Smooth muscle cell of the brain vasculature (primary cell): ENCODE measurements around the gene COLEC12.
"Not testable (repeated sequence)": the region's sequence is repeated elsewhere in the genome, so short reads cannot be mapped to it uniquely, and the experiment has no call there.

Experiments
- DNase-seq: peaks from one replicate; pipeline ENCODE4 v3.0.0-alpha.2; 2012; ENCODE audit warnings: low read depth, low spot score

COLEC12 gene

DNA sequence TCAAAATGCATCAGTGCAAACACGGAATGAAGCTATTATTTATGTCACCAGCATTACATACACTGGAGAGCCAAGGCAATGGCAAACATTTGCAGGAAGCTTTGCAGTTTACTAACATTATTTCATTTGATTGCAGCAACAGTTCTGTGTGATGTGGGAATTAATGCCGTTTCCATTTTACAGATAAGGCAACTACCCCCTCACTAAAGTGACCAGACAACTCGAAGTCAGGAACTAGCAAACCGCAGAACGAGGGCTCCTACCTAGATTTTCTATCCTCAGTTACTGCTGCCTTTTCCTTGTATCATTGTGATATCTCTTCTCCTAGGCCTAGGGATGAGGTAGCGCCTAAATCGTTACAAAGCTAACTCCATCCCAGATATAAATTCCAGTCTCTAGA lies 85.5 kb downstream of the COLEC12 start:
- DNase-seq = no peak

DNA sequence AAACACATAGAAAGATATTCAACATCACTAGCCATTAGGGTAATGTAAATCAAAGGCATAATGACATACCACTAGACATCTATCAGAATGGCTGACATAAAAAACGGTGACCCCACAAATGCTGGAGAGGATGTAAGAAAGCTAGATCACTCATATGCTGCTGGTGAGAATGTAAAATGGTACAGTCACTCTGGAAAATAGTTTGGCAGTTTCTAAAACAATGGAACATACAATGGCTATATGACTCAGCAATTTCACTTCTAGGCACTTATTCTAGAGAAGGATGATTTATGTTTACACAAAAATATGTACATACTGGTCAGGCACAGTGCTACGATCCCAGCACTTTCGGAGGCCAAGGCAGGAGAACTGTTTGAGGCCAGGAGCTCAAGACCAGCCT lies 87.3 kb downstream of the COLEC12 start:
- DNase-seq = no peak

DNA sequence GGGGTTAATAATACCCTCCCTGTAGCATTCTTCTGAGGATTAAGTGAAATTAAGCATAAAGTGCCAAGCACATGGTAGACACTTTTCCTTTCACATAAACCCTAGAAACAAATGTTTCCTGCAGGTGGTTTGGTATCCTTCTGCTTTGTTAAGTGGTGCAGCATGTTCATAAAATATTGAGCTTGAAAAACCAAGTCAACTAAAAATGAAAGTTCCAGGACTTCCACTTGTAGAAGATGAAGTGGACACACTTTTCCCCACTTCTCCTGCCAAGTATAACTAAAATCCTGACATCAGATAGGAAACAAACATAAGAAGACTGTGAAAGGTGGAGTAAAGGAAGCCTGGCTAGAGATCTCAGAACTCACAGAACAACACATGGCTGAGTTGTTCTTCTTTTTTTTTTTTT lies 90.5 kb downstream of the COLEC12 start:
- DNase-seq = no peak

DNA sequence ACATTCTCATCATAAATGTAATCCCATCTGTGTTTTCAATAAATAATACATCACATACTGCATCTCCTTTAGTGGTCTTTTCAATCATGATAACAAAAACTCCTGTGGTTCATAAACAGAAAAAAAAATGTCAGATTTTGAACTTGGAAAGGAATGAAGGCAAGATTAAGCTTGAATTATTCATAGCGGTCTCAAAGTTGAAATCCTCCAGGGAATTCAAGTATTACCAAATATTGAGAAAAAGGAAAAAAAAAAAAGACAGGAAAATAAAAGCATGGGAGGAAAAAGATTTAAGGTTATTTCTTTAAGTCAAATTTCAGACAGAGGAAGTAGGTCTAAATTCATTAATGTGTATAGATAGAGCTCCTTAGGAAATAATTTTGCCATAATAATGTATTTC lies 92.1 kb downstream of the COLEC12 start:
- no peak for DNase-seq

DNA sequence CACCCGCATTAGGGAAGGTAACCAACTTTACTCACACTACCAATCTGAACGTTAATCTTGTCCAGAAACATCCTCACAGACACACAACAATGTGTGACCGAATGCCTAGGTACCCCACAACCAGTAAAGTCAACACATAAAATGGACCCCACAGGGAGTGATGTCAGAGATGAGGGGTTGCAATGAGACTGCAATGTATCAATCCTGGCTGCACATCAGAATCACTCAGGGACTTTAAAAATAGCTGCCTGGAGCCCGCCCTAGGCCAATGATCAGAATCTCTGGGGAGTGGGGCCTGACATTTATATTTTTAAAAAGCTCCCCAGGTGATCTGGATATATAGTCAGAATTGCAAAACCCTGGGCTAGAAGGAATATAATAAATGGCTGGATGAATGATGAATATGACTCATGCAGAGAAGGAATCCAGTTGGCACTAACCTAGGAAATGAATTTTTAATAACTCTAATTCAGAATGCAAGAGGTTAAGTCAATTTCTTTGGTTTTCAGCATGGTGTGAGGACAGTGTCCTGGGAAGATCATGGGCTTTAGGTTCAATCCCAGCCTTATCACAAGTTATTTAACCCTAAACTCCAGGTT lies 92.8 kb downstream of the COLEC12 start:
- DNase-seq = no peak

DNA sequence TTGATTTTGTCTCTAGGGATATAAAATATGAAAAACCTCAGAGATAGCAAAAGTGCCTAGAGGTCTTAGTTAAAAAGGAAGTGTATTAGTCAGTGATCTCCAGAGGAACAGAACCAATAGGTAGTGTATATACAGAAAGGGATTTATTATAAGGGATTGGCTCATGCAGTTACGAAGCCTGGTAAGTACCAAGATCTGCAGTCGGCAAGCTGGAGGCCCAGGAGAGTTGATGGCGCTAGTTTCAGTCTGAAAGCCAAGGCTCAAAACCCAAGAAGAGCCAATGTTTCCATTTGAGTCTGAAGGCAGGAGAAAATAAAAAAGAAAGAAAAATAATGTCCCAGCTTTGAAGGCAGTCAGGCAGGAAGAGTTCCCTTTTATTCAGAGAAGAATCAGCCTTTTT lies 93.3 kb downstream of the COLEC12 start:
- no peak for DNase-seq

DNA sequence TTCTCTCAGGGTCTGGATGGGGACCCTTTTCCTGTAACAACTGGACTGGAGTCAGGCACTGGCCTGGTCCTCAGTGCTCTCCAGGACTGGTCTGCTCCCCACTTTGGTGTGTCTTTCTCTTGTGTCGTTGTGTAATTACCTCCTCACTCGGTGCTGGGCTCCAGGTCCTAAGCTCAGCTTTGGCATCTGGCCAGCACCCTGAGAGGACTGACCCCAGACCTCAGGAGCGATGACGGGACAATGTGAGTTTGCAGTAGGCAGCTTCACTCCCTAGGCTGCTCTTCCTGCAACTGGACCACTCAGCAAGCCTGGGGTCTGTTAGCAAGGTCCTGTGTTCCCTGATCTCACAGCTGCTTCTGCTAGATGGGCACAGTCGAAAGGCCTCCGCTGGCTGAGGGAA lies 93.8 kb downstream of the COLEC12 start:
- no peak for DNase-seq

DNA sequence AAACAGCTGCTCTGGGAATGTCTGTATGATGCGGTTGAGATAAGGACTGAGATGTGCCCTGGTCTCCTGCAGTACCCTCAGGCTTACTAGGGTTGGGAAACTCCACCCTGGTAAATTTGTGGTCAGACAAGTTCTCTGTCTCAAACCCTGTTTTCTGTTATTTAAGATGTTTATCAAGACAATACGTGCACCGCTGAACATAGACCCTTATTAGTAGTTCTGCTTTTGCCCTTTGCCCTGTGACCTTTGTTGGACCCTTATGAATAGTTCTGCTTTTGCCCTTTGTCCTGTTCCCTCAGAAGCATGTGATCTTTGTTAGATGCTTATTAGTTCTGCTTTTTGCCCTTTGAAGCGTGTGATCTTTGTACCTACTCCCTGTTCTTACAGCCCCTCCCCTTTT lies 95.5 kb downstream of the COLEC12 start:
- not testable (repeated sequence) for DNase-seq

DNA sequence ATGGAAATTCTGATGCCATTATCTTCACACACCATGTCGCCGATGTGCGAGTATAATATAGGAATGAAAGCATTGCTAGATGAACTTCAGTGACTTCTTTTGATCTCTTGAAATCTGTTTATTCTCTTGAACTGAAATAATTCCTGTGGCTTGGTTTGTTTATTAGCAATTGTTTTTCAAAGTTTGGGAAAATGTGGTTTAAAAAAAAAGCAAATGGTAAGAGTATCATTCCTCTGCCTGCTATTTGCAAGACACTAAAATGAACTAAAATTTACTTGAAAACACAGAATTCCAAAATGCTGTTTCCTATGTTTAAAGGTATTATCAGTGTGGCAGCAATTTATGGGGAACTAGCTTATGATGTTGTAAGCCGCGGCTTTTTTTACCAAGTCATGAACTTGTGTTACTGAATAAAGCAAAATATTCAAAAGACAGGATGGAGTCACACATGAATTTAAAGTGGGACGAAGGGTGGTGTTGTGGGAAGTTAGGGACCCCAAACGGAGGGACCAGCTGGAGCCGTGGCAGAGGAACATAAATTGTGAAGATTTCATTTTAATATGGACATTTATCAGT lies 96.4 kb downstream of the COLEC12 start:
- no peak for DNase-seq

DNA sequence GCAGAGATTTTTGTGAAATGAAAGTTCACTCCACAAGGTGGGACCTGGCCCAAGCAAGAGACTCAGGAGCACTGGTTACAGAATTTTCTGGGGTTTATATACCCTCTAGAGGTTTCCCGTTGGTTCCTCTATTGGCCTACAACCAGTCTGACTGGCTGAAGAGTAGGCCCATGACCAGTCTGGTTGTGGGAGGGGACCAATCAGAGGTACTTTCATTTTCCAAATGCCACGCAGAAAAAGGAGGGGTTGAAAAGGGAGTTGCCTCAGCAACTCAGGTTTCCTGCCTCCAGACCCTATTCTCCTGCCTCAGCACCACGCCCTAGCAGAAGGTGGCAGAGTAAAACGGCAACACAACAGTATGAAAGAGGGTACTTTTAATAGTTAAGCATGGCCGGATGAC lies 98.4 kb downstream of the COLEC12 start:
- DNase-seq = no peak

DNA sequence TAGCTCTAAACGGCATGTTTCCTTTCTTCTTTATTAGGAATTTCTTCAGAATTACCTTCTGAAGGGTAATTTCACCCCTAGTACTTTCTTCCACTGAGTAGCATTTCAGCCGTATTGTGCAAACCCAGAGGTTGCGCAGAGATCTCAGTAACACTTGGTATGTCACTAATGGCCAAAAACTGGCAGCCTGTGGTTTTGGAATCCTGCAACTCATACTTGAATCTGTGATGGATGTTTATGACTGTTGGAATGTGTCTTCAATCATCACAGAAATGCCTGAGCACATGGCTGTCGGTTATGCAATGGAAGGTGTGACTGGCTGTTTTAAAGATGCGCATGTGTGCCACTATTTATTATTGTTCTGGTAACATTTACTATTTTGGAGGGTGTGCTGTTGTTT lies 100.0 kb downstream of the COLEC12 start:
- DNase-seq = no peak

DNA sequence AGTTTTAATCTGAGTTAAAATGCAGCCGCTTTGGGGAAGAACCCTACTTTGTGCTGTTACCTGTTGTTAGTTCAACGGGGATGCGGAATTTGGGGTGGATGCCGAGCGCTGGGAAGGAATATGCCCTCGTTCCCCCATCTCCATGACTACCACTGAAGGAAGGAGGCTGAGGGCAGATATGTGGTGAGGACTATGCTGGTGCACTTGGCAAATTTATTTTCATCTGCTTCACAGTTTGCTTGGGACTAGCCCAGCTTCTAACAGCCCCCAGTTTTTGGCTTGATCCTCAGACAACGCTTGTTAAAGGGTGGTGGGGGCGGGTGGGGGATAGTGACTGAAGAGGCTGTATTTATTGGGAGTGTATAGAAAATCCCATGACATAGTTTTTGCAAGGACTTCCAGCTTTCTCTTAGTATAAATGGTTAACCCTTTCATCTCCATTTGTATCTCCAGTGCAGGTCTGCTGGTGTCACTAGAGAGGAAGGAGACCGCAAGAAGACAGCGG lies 100.8 kb downstream of the COLEC12 start:
- no peak for DNase-seq

DNA sequence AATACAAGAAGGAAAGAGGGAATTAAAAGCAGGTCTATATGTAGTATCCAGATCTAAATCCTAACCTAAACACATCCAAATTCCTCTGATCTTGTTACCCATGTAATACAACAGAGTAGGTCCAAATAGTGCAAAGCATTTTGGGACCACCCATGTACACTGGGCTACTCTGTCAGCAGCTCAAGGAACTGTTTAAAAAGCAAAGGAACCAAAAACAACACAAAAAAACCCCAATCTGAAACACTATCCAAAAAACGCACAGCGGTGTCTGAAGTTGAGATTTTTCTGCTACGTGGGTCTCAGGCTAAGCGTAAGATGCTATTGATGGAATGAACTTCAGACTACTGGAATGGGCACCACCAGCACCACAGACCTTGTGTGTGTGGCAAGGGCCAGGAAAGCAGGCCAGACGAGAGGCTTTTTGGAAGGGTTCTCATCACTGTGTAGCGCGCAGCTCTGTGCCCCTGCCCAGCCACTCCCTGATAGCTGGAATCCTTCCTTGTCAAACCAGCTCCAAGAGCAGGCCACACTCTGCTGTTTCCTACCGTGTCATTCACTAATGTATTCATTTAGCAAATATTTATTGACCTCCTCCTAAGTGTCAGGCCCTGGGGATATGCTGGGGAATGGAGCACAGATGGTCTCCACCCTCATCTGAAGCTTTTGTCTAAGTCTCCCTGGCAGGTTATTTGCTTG lies 101.4 kb downstream of the COLEC12 start:
- DNase-seq = no peak

DNA sequence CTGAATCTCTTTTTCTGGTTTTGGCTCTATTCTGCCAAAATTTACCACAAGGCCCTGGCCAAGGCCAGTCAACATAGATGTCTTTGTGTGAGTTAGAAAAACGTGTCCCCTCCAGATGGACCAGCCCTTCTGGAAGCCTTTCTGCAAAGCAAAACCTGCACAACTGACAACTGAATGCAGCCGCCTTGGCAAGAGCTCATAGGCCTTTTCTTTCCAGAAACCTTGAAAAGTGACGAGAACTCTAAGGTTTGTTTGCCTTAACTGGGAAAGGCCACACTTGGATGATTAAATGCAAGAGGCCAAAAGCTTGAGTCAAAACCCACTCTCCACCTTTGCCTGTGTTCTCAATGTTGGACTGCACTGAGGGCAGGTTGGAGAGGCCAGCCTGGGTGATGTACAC lies 103.9 kb downstream of the COLEC12 start:
- no peak for DNase-seq

DNA sequence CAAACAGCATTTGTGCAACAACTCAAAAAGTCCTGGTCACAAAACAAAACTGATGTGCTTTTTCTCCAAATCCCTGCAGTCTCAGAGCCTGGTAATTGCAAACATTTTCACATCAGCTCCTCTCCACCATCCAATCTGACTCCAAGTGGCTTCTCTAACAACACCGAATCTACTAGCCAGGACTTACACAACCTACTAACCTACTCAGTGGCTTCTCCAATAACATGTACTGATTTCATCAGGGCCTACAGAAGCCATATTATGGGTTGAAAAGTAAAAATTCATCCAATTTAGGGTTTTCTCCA lies 104.3 kb downstream of the COLEC12 start:
- DNase-seq = no peak

DNA sequence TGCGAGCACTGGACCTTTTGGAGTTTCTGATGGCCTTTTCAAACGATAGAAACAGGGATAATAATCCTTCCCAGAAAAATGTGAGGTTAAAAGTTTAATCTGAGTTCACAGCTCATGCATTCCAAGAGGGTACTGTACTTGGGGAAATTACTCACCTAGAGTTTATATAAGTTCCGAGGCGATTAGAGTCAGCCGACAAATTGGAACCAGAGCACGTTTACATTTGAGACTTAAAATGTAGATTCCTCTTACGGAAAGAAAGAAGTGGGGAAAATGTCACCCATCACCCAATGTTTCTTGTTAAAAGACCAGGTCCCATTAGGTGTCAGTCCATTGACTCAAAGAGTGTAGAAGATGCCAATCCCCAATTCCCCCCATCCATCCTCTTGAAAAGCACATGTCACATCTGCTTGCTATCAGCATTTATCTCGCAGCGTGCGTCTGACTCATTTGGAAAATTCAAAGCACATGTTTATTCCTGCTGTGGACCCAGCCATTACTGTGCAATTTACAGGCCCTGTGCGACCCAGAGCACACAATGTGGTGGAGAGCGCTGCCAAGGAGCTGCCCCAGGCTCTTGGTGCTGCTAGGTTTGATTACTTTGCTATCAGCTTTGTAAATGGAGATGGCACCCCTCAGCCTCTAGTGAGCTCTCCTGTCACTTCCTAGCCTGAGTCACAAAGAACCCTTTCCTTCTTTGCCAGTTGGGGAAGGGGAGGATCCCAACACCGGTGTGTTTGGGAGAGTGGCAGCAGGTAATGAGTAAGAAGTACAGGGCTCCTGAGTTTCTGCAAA lies 104.8 kb downstream of the COLEC12 start:
- DNase-seq = peak; percentile 74

DNA sequence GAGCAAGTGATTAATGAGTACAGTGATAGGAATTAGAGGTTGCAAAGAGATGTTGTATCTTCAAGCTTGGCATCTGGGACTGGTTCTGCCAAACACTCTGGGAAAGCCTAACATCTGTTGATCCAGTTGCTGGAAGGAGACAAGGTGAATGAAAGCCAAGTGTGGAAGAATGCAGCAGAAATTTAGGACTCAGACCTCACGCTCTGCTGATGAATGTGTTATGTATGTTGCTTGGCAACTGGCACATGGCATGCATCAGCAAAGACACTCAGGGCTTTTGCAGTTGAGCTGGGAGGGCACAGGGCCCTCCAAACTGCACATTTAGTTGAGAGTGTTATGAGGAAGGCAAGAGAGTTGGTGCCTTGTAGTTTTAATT lies 105.5 kb downstream of the COLEC12 start:
- DNase-seq = no peak

DNA sequence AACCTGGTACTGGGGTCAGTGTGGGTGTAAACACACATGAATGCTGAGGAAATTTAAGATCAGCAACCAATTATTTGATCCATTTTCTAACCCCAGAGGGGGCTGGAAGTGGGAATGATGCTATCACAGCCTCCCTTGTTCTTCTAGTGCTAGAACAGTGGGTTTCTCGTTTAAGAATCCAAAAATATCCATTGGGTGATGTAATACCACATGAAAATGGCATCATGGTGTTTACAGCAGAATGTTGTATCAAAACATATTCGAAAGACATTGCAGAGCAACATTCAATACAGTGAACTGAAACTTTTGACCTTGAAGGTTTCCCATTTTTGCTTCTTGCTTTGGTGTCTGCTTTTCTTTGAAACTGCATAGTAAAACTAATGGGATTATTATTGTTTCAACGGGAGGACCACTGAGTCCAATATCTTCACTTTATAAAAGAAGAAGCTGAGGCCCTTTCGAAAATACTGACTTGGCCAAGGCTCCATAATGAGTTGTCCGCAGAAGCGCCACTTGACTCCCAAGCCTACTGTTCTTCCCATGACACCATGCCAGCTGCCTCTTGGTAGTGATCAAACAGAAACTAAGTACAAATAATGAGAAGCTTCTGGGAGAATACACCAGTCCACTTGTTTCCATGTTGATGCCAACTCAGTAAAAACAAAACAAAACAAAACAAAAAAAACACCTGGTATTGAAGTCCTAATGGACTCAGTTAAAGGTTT lies 106.1 kb downstream of the COLEC12 start:
- DNase-seq = no peak

DNA sequence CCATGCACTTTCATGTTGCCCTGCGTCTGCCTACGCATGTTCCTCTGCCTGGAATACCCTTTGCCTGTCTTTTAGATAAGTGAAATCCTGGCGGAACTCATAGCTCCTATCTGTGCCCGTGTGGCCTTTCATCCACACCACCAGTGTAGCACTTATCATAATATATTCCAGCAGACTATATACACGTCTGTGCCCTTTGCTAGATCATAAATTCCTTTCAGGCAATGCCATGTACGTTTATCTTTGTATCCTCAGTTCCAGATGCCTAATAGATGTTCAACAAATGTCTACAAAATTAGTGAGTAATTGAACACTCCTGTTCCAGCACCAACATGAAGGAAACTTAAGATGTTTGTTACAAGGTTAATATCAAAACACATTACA lies 106.9 kb downstream of the COLEC12 start:
- DNase-seq = no peak

DNA sequence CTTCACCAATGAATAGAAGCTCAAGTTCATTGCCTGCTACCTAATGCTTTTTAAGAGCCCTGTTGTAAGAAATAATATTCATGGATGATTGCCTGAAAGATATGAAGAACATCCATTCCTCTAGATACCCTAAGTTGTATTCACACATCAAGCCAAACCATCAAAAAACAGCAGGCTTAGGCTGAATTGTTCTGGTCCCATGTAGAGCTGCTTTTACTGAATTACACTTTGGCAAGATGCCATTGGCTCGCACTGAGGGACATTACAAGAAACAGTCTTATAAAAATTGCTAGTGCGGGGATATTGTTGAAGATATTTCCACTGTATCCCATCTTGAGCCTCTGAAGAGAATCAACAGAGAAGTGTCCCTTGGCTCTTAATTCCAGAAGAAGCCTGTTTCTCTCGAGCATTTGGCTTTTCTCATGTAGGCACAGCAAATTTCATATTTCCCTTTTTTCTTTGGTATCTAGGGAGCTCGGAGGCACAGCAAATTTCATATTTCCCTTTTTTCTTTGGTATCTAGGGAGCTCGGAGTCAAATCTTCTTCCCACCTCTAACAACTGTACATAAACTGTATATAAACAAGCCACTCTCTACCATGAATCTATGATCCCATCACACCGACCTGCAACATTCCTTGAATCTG lies 107.5 kb downstream of the COLEC12 start:
- peak; percentile 75 for DNase-seq

DNA sequence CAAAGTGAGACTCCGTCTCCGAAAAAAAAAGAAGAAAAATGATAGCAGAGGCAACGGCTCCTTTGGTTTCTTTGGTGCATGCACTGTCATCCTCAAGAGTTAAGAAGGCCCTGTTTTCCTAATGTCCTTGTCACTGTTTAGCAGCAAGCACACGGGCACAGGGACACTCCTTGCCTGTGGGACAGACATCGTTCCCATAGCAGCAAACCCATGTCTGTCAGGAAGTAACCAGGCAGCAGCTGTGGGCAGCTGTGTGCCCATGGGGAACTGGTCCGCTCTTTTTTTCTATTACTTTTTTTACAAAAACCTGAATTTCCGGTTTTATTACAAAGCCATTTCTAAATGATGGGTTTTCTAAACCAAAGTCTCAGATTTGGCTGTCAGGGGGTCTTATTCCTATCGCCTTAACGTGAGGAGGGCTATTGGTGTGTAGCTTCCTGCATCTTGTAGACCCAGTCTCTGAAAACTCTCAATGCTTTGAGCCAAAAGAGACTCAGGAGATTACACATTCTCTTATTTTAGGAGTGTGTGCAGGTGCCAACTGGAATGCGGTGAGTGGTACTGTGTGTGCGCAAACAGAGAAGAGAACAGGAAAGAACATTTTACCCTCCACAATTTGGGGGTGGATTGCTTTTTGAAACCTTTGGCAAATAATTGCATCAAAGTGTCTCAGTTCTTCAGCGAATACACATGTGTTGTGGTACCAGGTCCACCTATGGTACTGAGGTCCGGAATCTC lies 109.6 kb downstream of the COLEC12 start:
- no peak for DNase-seq
